ENCODE results near the gene DMGDH.

DMGDH gene

GRCh38 chr5:79069488-79070349 is at the start of gene DMGDH, which contains the start of gene BHMT2:
Gene DMGDH (minus strand): TSS chr5:79069674. CDS start chr5:79069620, 54 bp downstream.
Gene BHMT2 (plus strand): TSS chr5:79069767. CDS start chr5:79069783, 16 bp downstream.
- no peak for DNase-seq

DNA sequence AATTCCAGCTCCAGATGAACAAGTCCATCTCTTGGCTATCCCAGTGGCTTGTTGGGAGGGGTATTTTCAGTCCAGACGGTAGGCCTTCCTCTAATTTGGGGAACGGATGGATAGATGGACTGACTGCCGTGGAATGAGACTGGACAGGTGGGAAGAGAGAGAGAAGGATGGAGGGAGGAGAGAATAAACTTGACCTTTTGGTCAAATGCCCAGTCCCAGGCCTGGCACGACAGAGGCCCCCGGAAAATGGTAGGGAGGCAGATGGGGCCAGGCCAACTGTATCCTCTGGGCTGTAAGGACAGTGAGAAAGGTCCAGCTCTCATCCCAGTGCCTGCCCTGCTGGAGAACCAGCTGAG is 43.2 kb upstream of the DMGDH start:
- DNase-seq: no peak

DNA sequence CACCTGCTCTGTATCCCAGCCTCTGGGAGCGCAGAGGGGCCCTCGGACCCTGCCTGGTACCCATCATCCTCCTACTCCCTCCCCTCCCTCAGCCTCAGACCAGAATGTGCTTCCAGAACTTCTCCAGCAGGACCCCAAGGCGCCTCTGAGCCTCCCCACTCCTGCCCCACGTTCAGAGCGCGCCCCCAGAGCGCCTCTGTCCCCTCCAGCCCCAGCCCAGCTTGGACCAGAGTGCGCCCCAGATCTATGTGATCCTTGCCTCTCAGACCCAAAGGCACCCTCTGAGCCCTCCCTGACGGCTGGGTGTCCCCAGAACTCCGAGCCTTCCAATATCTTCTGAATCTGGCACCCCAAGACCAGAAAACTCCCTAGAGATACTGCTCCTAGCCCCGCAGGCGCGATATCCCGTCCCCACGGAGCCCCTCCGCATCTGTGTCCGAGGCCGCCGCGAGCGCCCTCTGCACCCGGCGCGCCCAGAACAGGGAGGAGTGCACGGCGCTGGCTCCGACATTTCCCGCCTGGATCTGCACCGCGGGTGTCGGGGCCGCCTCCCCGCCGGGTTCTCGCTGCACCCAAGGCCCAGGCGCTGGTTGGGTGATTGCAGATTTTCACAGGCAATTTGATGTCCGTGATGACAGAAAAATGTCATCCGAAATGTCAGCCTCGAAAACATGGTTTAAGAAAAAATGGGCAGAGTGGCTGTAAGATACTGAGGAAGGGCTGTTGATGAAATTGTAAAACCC is 42.7 kb upstream of the DMGDH start:
- DNase-seq: no peak

DNA sequence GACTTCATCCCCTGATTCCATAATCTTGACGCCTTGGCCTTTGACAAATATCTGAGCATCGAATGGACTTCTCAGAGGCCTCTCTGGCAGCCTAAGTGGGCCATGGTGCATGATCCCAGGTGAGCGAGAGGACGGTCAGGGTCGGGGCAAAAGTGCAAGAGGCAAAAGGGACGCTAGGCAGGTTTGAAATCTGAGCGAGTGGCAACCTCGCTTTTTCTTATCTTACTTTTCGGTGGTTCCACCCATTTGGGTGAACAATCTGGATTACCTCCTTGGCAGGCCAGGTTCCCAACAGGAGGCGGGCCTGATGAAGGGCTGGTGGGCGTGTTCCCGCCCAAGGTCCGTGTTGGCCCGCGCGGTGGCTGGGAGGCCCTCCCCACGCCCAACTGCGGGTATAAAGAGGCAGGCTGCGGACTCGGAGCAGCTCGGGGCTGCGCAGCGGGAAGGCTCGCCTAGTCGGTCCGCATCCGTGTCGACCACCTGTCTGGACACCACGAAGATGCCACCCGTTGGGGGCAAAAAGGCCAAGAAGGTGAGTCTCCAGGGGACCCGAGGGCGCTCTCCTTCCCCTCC is 42.0 kb upstream of the DMGDH start, which contains the start of gene BHMT:
Gene BHMT (plus strand): TSS at position 423 of the 573 bp plus-strand sequence. CDS start 77 bp downstream, at position 500.
- no peak for DNase-seq

GRCh38 chr5:79109527-79110492 is 40.3 kb upstream of the DMGDH start:
- DNase-seq: no peak

GRCh38 chr5:79108792-79109191 is 39.3 kb upstream of the DMGDH start:
- no peak for DNase-seq

DNA sequence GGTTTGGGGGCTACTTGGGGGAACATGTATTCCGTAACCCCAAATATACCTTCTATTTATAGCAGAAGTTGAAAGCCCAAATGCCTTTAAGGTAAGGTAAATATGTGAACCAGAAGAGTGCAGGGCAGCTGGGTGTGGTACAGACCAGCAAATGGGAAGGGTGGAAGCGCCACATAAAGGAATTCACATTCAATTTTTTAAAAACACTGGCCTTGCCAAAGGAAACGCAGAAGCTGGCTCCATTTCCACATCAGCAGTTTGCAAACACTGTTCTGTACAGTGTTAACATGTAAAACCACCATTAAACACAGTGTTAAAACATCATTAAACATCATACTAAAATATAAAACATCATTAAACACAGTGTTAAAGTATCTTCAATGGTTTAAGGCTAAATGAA is 38.6 kb upstream of the DMGDH start:
- DNase-seq: no peak

GRCh38 chr5:79107020-79107796 is 37.7 kb upstream of the DMGDH start:
- DNase-seq: no peak

GRCh38 chr5:79105868-79106267 is 36.4 kb upstream of the DMGDH start:
- DNase-seq: no peak

- peak; percentile 59 for DNase-seq
Observed at GRCh38 chr5:79093762-79094161, 24.3 kb upstream of the DMGDH start.

GRCh38 chr5:79091064-79091463 is 21.6 kb upstream of the DMGDH start:
- DNase-seq: no peak

DNA sequence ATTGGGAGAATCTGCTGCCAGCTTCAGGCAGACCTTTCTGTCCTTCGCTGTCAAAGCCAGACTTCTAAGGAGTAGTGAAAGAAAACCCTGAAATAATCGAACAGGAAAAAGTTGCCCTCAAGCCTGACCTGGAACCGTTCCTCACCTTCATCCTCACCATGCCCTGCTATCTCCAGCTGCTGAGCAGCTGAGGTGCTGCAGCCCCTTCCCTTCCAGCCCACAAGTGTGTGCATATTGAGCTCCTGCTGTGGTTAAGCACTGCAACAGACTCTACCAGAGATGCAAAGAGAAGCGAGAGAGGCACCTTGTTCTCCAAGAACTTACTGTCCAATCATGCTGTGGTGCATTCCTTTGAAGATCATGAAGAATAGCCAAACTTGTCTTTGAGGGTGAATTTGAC is 19.0 kb upstream of the DMGDH start:
- DNase-seq: no peak

DNA sequence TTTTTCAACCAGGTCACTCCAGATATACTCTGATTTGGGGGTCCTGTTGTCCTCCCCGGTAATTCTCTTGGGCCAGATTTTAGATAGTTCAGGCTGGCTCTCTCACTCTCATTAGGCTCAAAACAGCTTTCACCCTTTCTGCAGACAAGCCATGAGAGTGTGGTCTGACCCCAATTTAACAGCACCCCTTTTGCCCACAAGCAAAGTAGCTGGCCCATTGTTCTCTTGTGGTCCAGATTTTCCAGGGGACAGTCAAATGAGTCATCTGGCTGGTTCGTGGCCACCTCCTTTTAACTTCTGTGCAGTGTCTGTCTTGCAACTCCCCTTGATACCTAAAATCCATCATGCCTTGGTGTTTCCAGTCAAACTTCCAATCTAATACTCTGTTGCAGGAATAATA is 16.6 kb upstream of the DMGDH start:
- no peak for DNase-seq

DNA sequence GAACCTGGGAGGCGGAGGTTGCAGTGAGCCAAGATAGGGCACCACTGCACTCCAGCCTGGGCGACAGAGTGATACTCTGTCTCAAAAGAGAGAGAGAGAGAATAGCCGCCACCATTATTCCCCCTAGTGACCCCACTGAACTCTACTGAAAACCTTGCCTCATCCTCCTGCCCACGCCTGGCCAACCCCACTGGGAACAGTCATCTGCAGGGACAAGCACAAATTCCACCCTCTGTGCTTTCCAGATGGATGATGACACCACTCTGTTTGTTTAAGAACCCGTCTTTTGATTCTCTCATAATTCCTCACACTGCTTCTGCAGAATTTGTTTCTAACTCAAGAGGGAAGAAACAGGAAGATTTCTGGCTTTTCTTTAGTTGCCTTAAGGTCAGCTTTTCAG is 12.3 kb upstream of the DMGDH start:
- no peak for DNase-seq

GRCh38 chr5:79080804-79081203 is 11.3 kb upstream of the DMGDH start:
- no peak for DNase-seq

- DNase-seq: no peak
Observed at GRCh38 chr5:79077680-79078365, 8.3 kb upstream of the DMGDH start.

- DNase-seq: no peak
Observed at GRCh38 chr5:79076819-79077218, 7.3 kb upstream of the DMGDH start.

- DNase-seq: no peak
Observed at GRCh38 chr5:79075646-79076426, 6.4 kb upstream of the DMGDH start.

DNA sequence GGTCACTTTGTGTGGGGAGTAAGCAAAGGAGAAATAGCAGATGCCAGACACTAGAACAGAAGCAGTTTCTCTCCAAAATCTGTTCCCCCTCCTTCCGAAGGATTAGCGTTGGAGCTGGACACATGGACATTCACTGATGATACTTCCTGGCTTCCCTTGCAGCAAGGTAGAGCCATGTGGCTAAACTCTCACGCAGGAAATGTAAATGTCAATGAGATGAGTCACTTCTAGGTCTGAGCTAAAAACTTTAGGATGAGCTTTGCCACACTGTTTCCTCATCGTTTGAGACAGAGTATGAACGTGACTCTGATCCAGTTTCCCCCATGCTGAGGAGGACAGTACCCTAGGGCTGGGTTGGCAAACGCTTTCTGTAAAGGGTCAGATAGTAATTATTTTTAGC is 5.2 kb upstream of the DMGDH start:
- DNase-seq: no peak

DNA sequence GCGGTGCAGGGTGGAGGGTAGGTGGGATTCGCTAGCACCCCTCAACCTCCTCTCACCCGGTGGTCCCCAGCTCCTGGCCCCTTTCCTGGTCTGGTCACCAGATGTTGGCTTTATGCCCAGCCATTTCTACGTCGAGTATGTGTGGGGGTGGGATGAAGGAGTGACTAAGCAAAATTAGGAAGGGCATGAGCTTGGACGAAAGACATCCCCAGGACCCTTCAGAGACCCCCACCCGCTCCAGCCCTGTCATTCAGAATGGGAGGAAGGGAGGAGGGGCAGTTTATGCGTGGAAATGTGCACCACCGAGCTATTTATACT is 835 bp upstream of the DMGDH start:
- no peak for DNase-seq

Measured in COR-L47 (cell line).